Vagina (tissue), 2 donors: Measurements from ENCODE around the gene ZNF101.

ENCODE experiments used
- CTCF ChIP-seq, 3 experiments: fragments of 450-650 bp in 2 of 3; fragments of 200-600 bp in 1 of 3; sonication (generic) in 1 of 3; IDR thresholded peaks; one replicate each; pipeline ENCODE4 v1.5.1; 2017 to 2019; ENCODE audit warnings: antibody characterized with exemption in 3 of 3, mild to moderate bottlenecking in 2 of 3, moderate library complexity in 2 of 3
- POLR2A ChIP-seq, 2 donors: fragments of 450-650 bp; IDR thresholded peaks; one replicate each; pipeline ENCODE4 v1.6.1; 2017; ENCODE audit warnings: antibody characterized with exemption in 2 of 2, mild to moderate bottlenecking in 2 of 2, moderate library complexity in 2 of 2
- POLR2AphosphoS5 ChIP-seq, 2 donors: sonication (generic); formaldehyde crosslinking; IDR thresholded peaks; one replicate each; pipeline ENCODE4 v1.9.0; 2017; ENCODE audit warnings: antibody characterized with exemption in 2 of 2, mild to moderate bottlenecking in 2 of 2, low read depth in 1 of 2; ENCODE audit not compliant: insufficient read depth in 1 of 2

GRCh38 chr19:19624032-19624570, 44.5 kb upstream of the ZNF101 start:
- TF ChIP-seq POLR2A (IDR thresholded peaks at IDR 0.05) (no peak), POLR2AphosphoS5 (IDR thresholded peaks at IDR 0.05; ENCODE audit: insufficient read depth in 1 of 2, low read depth in 1 of 2) (no peak), CTCF (IDR thresholded peaks at IDR 0.05) (no peak)
